IMR-90 (cell line): ENCODE data around the gene GAMT. TPM values are rescaled to one million over a fixed set of nuclear protein-coding genes. Genes with fewer than 3 reads are reported as not detected.

Experiments
- ATAC-seq: fragments of 200-7000 bp; cut with Tn5 transposase; 2 replicates; pipeline ENCODE4 v1.9.1; 2020; ENCODE audit warnings: low read depth, mild to moderate bottlenecking, moderate library complexity
- Bru-seq: library from RNA; stranded (reverse); fragments of 400-500 nt; gene quantifications from one replicate; lab custom pipeline; 2021; lab: Mats Ljungman, UMichigan
- BruChase-seq, 2 experiments: library from RNA; stranded (reverse); fragments of 400-500 nt; gene quantifications; one replicate each; lab custom pipeline; 2021; lab: Mats Ljungman, UMichigan
- BruUV-seq: library from RNA; stranded (reverse); fragments of 400-500 nt; replicated peaks from 2 replicates; lab custom pipeline; 2021; lab: Mats Ljungman, UMichigan
- CTCF ChIA-PET: fragments of 300-600 bp; formaldehyde crosslinking; extraction: SDS; loops from one replicate; lab custom pipeline; 2021; ENCODE audit warnings: antibody characterized with exemption; lab: Yijun Ruan, JAX
- POLR2A ChIA-PET: fragments of 300-600 bp; sonication (Branson Sonifier 250); formaldehyde crosslinking; loops from one replicate; lab custom pipeline; 2022; ENCODE audit warnings: antibody characterized with exemption; ENCODE audit not compliant: unreplicated experiment; lab: Charles Lee
- DNase-seq: peaks from one replicate; pipeline ENCODE4 v3.0.0; 2013
- H2AFZ ChIP-seq: replicated peaks from 2 replicates; pipeline ENCODE3; 2013; ENCODE audit warnings: low read length, mild to moderate bottlenecking; ENCODE audit not compliant: poor library complexity
- H2AK5ac ChIP-seq: 2 replicates; pipeline ENCODE4 v1.6.1; 2013; ENCODE audit warnings: low read depth, low read length, inconsistent platforms
- H2AK9ac ChIP-seq: replicated peaks from 2 replicates; pipeline ENCODE3; 2013; ENCODE audit warnings: mild to moderate bottlenecking, low read depth, low read length, moderate library complexity; ENCODE audit not compliant: poor library complexity
- H2BK120ac ChIP-seq: 2 replicates; pipeline ENCODE4 v1.6.1; 2013; ENCODE audit warnings: low read depth, low read length, inconsistent platforms
- H2BK15ac ChIP-seq: 3 replicates; pipeline ENCODE4 v1.6.1; 2013; ENCODE audit warnings: low read depth, low read length, inconsistent platforms
- H2BK20ac ChIP-seq: 2 replicates; pipeline ENCODE4 v1.6.1; 2013; ENCODE audit warnings: low read depth, mild to moderate bottlenecking, inconsistent platforms, low read length, moderate library complexity
- H2BK5ac ChIP-seq: 2 replicates; pipeline ENCODE4 v1.6.1; 2013; ENCODE audit warnings: mild to moderate bottlenecking, low read depth, low read length, inconsistent platforms; ENCODE audit not compliant: poor library complexity, severe bottlenecking
- H3K14ac ChIP-seq: replicated peaks from 2 replicates; pipeline ENCODE4 v1.6.1; 2013; ENCODE audit warnings: low read depth, low read length, inconsistent platforms
- H3K18ac ChIP-seq: 2 replicates; pipeline ENCODE4 v1.6.1; 2013; ENCODE audit warnings: low read depth, low read length, control low read depth
- H3K23ac ChIP-seq: 2 replicates; pipeline ENCODE4 v1.6.1; 2013; ENCODE audit warnings: low read depth, low read length, inconsistent platforms
- H3K27ac ChIP-seq: 2 replicates; pipeline ENCODE4 v1.5.1; 2013; ENCODE audit warnings: mild to moderate bottlenecking, control low read depth, low read length; ENCODE audit not compliant: insufficient read depth
- H3K27me3 ChIP-seq: 2 replicates; pipeline ENCODE4 v1.6.1; 2013; ENCODE audit warnings: low read length; ENCODE audit not compliant: control insufficient read depth, insufficient read depth
- H3K36me3 ChIP-seq: 2 replicates; pipeline ENCODE4 v1.6.1; 2013; ENCODE audit warnings: low read length, mixed read lengths; ENCODE audit not compliant: control insufficient read depth, insufficient read depth
- H3K4ac ChIP-seq: 2 replicates; pipeline ENCODE4 v1.6.1; 2013; ENCODE audit warnings: low read depth, low read length, inconsistent platforms
- H3K4me1 ChIP-seq: 2 replicates; pipeline ENCODE4 v1.6.1; 2013; ENCODE audit warnings: low read length, mixed read lengths; ENCODE audit not compliant: control insufficient read depth, insufficient read depth
- H3K4me2 ChIP-seq: 2 replicates; pipeline ENCODE4 v1.6.1; 2013; ENCODE audit warnings: low read depth, mild to moderate bottlenecking, control low read depth, low read length, moderate library complexity
- H3K4me3 ChIP-seq: 2 replicates; pipeline ENCODE4 v1.5.1; 2013; ENCODE audit warnings: low read depth, mild to moderate bottlenecking, control low read depth, low read length, moderate library complexity; ENCODE audit not compliant: insufficient read depth
- H3K56ac ChIP-seq: 2 replicates; pipeline ENCODE4 v1.6.1; 2013; ENCODE audit warnings: low read length, inconsistent platforms; ENCODE audit not compliant: insufficient read depth; ENCODE audit errors: extremely low read depth
- H3K79me1 ChIP-seq, 2 experiments: 2 replicates each; pipeline ENCODE4 v1.6.1; 2013; ENCODE audit warnings: low read length in 2 of 2, inconsistent platforms in 1 of 2, low read depth in 1 of 2
- H3K9ac ChIP-seq: 2 replicates; pipeline ENCODE4 v1.6.1; 2013; ENCODE audit warnings: low read depth, low read length, control low read depth
- H3K9me1 ChIP-seq: 2 replicates; pipeline ENCODE4 v1.6.1; 2013; ENCODE audit warnings: low read length, inconsistent platforms; ENCODE audit not compliant: insufficient read depth
- H3K9me3 ChIP-seq: 2 replicates; pipeline ENCODE4 v1.6.1; 2013; ENCODE audit warnings: low read length; ENCODE audit not compliant: control insufficient read depth, insufficient read depth
- H4K20me1 ChIP-seq: 2 replicates; pipeline ENCODE4 v1.6.1; 2013; ENCODE audit warnings: low read length, inconsistent platforms; ENCODE audit not compliant: insufficient read depth
- H4K5ac ChIP-seq: 2 replicates; pipeline ENCODE4 v1.6.1; 2013; ENCODE audit warnings: mild to moderate bottlenecking, low read depth, low read length, control low read depth
- H4K8ac ChIP-seq, 2 experiments: 2 replicates each; pipeline ENCODE4 v1.6.1; 2013; ENCODE audit warnings: low read depth in 2 of 2, low read length in 2 of 2, control low read depth in 1 of 2, inconsistent platforms in 1 of 2
- H4K91ac ChIP-seq: 2 replicates; pipeline ENCODE4 v1.6.1; 2013; ENCODE audit warnings: low read depth, low read length, inconsistent platforms; ENCODE audit not compliant: insufficient read depth
- RFX5 ChIP-seq: IDR thresholded peaks from 2 replicates; pipeline ENCODE4 v1.8.0; 2012; ENCODE audit warnings: low read depth, mild to moderate bottlenecking, low read length, moderate library complexity
- WGBS, 2 experiments: methylation state at CpG; one replicate each; pipeline versions ENCODE4 v1.1.5 to v1.1.7; 2013; ENCODE audit warnings: missing lambda C conversion rate in 2 of 2; ENCODE audit not compliant: insufficient read length in 1 of 2; ENCODE audit errors: extremely low coverage in 2 of 2; 5-methylcytosine and 5-hydroxymethylcytosine counted together
- dilution Hi-C: fragments of 300-500 bp; cut with HindIII; formaldehyde crosslinking; loops from one replicate; pipeline ENCODE4 v1.14.3; 2018; ENCODE audit warnings: low sequenced_read_pairs; ENCODE audit not compliant: unreplicated experiment
- in situ Hi-C: fragments of 300-500 bp; cut with MboI; formaldehyde crosslinking; loops from 3 replicates; pipeline ENCODE4 v1.14.3; 2019; ENCODE audit warnings: low sequenced_read_pairs, inconsistent platforms, mixed read lengths
- intact Hi-C: fragments of 100-400 bp; cut with micrococcal nuclease; formaldehyde crosslinking; loops from 2 replicates; pipeline ENCODE4 v1.10.0; 2022
- long read RNA-seq: library from polyadenylated mRNA; unstranded; transcript quantifications from one replicate; pipeline ENCODE4 v2.0.0, GENCODE V29; 2021; ENCODE audit not compliant: unreplicated experiment
- polyA plus RNA-seq, 3 experiments: library from polyadenylated mRNA; depleted of rRNA; stranded (reverse); fragments of >200 nt; gene quantifications; 2 replicates each; pipeline ENCODE4 v1.2.3, GENCODE V29; 2012; ENCODE audit warnings: low replicate concordance in 1 of 3
- total RNA-seq: library from RNA; depleted of rRNA; stranded (reverse); fragments of >200 nt; gene quantifications from 2 replicates; pipeline ENCODE4 v1.2.3, GENCODE V29; 2012; rRNA removed
- TF ChIP-seq, protein P1 (sequence below): conservative IDR thresholded peaks from 2 replicates; pipeline ENCODE4 v1.5.1; 2012; ENCODE audit warnings: mild to moderate bottlenecking, low read depth, low read length, improper control_type of control experiment

The GAMT gene
- total RNA-seq (22.8 and 23.9 TPM in 2 replicates), polyA plus RNA-seq (2012; rRNA removed) (51.8 and 63.6 TPM in 2 replicates), Bru-seq, nascent RNA (percentile 48 among the genes with signal in this experiment), BruChase-seq, experiment 1, labeled RNA remaining after a 6-hour chase (percentile 55 among the genes with signal in this experiment), BruChase-seq, experiment 2, labeled RNA remaining after a 2-hour chase (percentile 46 among the genes with signal in this experiment)
- 37.4 and 106 TPM in 2 replicates for polyA plus RNA-seq (2012; cell fraction: cytosol; rRNA removed)
- 22.7 and 61.5 TPM in 2 replicates for polyA plus RNA-seq (2012; cell fraction: nucleus; rRNA removed; ENCODE audit: low replicate concordance)
- long read RNA-seq, transcript GAMT-202 (5 exons, 1,769 nt): minor isoform, 7 of 77 reads
- long read RNA-seq, transcript GAMT-201 (6 exons, 1,121 nt): major isoform, 54 of 77 reads
- long read RNA-seq, partial matches to known transcripts: 11 of 77 reads
- long read RNA-seq, other reads (novel, unspliced or antisense): 4 of 77 reads

GRCh38 chr19:1401138-1401888, at the start of gene GAMT:
Gene GAMT (minus strand): TSS chr19:1401542. CDS start chr19:1401476, 66 bp downstream.
- Histone ChIP-seq H4K20me1 (no peaks in the 10 kb centered on the region), H3K27me3 (no peaks in the 10 kb centered on the region), H3K36me3 (peaks cover 3% of the 10 kb centered on the region; the same call in 1 of the 2 replicates), H3K56ac (no peak within 1 kb of the TSS), H2BK120ac (peak within 1 kb of the TSS; percentile 46; the same call in 1 of the 2 replicates), H4K5ac (peak within 1 kb of the TSS; percentile 40), H3K27ac (peak within 1 kb of the TSS; percentile 41; the same call in 1 of the 2 replicates), H2BK15ac (no peak within 1 kb of the TSS), H4K8ac (peak within 1 kb of the TSS; percentile 76 to 78), H2AFZ (peak within 1 kb of the TSS; percentile 97), H3K9ac (peak within 1 kb of the TSS; percentile 60), H3K4me1 (peaks cover 6% of the 10 kb centered on the region), H3K23ac (peak within 1 kb of the TSS; percentile 24; the same call in 1 of the 2 replicates), H2AK9ac (peak within 1 kb of the TSS; percentile 96), H3K9me3 (no peaks in the 10 kb centered on the region), H3K4me3 (peak within 1 kb of the TSS; percentile 71), H3K18ac (no peak within 1 kb of the TSS; the same call in 1 of the 2 replicates), H2BK20ac (no peak within 1 kb of the TSS), H3K9me1 (no peaks in the 10 kb centered on the region), H3K4me2 (peak within 1 kb of the TSS; percentile 94), H2BK5ac (peak within 1 kb of the TSS; percentile 5), H3K14ac (no peak within 1 kb of the TSS; the same call in 1 of the 2 replicates), H3K4ac (peak within 1 kb of the TSS; percentile 70), H4K91ac (no peak within 1 kb of the TSS), H2AK5ac (peak within 1 kb of the TSS; percentile 24), H3K79me1 (peaks cover 0 to 11% of the 10 kb centered on the region in 2 experiments; a peak in 3 of 4 replicates)
- TF ChIP-seq, protein P1, sequence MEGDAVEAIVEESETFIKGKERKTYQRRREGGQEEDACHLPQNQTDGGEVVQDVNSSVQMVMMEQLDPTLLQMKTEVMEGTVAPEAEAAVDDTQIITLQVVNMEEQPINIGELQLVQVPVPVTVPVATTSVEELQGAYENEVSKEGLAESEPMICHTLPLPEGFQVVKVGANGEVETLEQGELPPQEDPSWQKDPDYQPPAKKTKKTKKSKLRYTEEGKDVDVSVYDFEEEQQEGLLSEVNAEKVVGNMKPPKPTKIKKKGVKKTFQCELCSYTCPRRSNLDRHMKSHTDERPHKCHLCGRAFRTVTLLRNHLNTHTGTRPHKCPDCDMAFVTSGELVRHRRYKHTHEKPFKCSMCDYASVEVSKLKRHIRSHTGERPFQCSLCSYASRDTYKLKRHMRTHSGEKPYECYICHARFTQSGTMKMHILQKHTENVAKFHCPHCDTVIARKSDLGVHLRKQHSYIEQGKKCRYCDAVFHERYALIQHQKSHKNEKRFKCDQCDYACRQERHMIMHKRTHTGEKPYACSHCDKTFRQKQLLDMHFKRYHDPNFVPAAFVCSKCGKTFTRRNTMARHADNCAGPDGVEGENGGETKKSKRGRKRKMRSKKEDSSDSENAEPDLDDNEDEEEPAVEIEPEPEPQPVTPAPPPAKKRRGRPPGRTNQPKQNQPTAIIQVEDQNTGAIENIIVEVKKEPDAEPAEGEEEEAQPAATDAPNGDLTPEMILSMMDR: peak; percentile 48
- no peak for TF ChIP-seq RFX5
- CTCF ChIA-PET: interaction anchor here (0.6 kb wide), 1 partner anchor 472 kb away, joined by 3 read pairs; no protein-coding TSS in a partner anchor
- in situ Hi-C loops (no loop called here), intact Hi-C loops (no loop called here), dilution Hi-C loops (no loop called here)
- ATAC-seq (peak; percentile 93), DNase-seq (no peak)
- WGBS, 2 experiments: 0% methylated on average over 45 of the region's 87 CpGs; no CpG with 5 or more reads in 1 of the 2 experiments
- POLR2A ChIA-PET: no interaction called here
- BruUV-seq: no TSS peak
